Lower leg skin (tissue), 3 donors: ENCODE data around the gene PHLDA2.

Source experiments
- POLR2A ChIP-seq, 2 donors: fragments of 450-650 bp; IDR thresholded peaks; one replicate each; pipeline ENCODE4 v1.6.1; 2016 to 2017; ENCODE audit warnings: antibody characterized with exemption in 2 of 2, mild to moderate bottlenecking in 1 of 2, moderate library complexity in 1 of 2
- TF ChIP-seq, protein P1 (sequence below), 3 donors: fragments of 450-650 bp; IDR thresholded peaks; one replicate each; pipeline ENCODE4 v1.5.1; 2016; ENCODE audit warnings: antibody characterized with exemption in 3 of 3, mild to moderate bottlenecking in 3 of 3, moderate library complexity in 2 of 3

GRCh38 chr11:2909133-2909902 is 19.9 kb downstream of the PHLDA2 start:
- TF ChIP-seq, protein P1, sequence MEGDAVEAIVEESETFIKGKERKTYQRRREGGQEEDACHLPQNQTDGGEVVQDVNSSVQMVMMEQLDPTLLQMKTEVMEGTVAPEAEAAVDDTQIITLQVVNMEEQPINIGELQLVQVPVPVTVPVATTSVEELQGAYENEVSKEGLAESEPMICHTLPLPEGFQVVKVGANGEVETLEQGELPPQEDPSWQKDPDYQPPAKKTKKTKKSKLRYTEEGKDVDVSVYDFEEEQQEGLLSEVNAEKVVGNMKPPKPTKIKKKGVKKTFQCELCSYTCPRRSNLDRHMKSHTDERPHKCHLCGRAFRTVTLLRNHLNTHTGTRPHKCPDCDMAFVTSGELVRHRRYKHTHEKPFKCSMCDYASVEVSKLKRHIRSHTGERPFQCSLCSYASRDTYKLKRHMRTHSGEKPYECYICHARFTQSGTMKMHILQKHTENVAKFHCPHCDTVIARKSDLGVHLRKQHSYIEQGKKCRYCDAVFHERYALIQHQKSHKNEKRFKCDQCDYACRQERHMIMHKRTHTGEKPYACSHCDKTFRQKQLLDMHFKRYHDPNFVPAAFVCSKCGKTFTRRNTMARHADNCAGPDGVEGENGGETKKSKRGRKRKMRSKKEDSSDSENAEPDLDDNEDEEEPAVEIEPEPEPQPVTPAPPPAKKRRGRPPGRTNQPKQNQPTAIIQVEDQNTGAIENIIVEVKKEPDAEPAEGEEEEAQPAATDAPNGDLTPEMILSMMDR (IDR thresholded peaks at IDR 0.05): no peak
- TF ChIP-seq POLR2A (IDR thresholded peaks at IDR 0.05): no peak
